GM18907 (cell line): ENCODE data around the gene SNX8.
A peak's percentile ranks its signal among the peaks of the same experiment; 100 is the strongest.
"Not testable (repeated sequence)": the region's sequence is repeated elsewhere in the genome, so short reads cannot be mapped to it uniquely, and the experiment has no call there.

Experiments used
- ATAC-seq: cut with Tn5 transposase; IDR thresholded peaks from one replicate; pipeline ENCODE4 v1.9.1; 2021; ENCODE audit warnings: mild to moderate bottlenecking, moderate library complexity; ENCODE audit not compliant: unreplicated experiment

SNX8 gene, protein sequence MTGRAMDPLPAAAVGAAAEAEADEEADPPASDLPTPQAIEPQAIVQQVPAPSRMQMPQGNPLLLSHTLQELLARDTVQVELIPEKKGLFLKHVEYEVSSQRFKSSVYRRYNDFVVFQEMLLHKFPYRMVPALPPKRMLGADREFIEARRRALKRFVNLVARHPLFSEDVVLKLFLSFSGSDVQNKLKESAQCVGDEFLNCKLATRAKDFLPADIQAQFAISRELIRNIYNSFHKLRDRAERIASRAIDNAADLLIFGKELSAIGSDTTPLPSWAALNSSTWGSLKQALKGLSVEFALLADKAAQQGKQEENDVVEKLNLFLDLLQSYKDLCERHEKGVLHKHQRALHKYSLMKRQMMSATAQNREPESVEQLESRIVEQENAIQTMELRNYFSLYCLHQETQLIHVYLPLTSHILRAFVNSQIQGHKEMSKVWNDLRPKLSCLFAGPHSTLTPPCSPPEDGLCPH

DNA sequence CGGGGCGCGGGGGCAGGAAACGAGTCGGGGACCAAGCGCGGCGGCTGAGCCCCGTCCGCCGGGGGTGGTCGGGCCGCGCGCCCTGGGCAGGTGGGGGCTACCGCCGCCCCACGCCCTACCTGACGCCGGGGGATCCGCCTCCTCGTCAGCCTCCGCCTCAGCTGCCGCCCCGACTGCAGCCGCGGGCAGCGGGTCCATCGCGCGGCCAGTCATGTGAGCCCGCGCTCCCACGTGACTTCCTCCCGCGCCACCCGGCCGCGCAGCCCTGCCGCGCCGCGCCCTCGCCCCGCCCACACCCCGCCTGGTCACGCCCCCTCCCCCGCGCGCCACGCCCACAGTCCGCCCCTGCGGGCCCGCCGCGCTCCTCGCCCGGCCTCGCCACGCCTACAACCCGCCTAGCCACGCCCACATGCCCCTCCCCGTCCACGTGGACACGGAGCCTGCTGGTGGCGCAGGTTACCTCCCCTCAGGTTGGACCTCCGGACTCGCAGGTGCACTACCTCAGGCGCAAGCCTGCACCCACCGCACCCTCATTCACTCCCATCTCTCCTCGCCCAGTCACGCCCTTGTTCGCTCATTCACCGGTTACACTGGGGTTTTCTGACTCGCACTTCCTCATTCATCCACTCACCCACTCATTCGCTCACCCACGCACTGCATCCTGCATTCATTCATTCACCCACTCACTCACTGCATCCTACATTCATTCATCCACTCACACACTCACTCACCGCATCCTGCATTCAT, at the start of gene SNX8:
SNX8 (minus strand) TSS at position 233 of the 747 bp plus-strand sequence; CDS start at position 213, 20 bp downstream.
- peak; percentile 75 for ATAC-seq

- ATAC-seq, result no peak
These were observed 48.3 kb upstream of the SNX8 start for GRCh38 chr7:2362385-2363088.

DNA sequence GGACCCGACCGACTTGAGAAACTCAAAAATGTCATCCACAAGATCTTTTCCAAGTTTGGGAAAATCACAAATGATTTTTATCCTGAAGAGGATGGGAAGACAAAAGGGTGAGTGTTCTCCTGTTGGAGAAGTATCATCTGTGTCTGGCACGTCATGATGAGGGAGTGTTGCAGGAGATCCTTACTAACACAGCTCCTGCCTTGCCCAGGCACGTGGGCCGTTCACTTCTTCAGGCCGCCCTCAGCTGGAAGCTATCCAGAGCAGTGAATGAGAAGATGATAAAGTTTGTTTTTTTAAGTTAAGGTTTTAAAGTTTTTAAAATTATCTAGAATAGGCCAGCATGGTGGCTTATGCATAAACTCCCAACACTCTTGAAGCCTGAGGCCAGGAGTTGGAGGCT, 46.6 kb upstream of the SNX8 start:
- ATAC-seq, result no peak

DNA sequence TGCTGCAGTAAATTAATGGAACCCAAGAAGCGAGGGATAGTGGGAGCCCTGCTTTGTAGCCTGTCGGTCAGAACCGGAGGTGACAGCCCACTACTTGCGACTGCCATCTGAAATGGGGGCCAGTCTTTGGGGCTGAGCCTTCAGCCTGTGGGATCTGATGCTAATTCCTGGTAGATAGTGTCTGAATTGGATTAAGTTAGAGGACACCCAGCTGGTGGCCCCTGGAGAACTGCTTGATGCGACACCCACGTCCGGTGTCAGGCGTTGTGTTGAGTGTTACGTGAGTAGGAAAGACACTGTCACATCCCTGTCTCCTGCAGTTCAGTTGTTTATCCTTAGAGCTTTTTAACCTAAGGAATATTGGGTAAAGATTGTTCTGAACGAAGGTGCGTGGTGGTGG, 45.4 kb upstream of the SNX8 start:
- ATAC-seq, result no peak

DNA sequence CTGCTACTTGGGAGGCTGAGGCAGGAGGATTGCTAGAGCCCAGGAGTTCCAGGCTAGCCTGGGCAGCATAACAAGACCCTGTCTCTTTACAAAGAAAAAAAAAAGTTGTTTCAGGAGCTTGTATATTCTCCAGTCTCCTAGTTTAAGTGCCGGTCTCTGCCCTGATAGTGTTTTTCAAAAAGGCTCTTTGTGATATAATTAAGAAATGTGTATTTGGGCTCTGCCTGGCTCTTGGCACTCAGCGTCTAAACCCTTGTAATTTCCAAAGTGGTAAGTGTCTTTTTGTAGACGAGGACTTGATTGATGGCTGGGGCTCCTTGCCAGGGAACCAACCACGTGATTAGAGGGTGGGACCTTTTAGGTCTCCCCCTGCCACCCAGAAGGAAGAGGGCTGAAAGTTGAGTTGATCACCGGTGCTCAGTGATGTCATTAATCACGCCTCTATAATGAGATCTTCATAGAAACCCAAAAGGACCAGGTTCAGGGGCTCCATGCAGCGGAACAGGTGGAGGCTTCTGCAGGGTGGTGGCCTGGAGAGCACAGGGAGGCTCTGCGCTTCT, 44.8 kb upstream of the SNX8 start:
- ATAC-seq, result no peak

- no peak for ATAC-seq
These were observed 43.3 kb upstream of the SNX8 start for GRCh38 chr7:2357571-2357970.

GRCh38 chr7:2357165-2357564, 42.9 kb upstream of the SNX8 start:
- no peak for ATAC-seq

DNA sequence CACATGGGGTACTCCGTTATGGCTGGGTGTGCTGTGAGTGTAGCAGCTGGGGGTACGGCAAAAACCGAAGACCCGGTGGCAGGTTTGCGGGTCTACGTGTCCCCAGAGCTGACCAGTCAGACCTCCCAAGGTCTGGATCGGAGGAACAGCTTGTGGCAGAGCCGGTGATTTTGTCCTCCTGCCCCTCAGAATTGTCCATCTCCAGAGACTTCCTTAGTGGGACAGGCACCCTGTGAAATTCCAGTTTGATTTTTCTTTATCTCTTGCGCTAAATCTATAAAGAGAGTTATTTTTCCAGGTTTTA, 41.4 kb upstream of the SNX8 start:
- ATAC-seq, result no peak

GRCh38 chr7:2354939-2355704, 40.9 kb upstream of the SNX8 start:
- ATAC-seq, result peak; percentile 24

DNA sequence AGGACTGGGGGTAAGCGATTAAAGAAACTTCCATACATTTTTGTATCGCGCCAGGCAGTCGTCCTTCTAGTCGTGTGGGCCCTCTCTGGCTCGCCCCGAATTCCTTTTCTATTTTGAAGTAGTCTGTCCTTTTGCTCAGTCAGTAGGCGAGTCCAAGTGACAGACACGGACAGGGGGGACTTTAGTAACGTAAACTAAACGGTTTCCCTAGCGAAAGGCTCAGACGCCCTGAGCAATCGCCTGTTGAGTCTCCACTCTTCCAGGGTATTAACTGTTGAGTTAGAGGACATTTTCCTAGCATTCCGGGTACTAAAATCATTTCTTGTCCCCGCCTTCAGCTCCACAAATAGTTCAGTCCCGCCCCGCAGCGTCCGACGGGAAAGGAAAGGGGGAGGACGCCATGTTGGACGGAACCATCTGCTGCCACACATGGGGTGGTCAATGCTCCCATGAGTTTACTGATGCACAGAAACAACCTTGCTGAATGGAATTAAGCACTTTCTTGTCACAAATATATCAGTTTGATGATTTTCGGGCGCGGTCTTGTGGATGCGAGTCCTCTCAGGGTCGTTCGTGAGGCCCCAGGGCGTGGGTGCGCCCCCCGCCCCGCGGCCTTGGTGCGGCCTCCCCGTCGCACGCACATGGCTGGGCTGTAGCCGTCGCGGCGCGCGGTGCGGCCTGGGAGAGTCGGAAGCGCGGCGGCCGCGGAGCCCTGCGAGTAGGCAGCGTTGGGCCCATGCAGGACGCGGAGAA, 40.1 kb upstream of the SNX8 start, which contains the start of gene EIF3B:
EIF3B (plus strand) TSS at position 642 of the 753 bp plus-strand sequence; CDS start at position 737, 95 bp downstream.
- peak; percentile 78 for ATAC-seq

GRCh38 chr7:2353936-2354185, 39.6 kb upstream of the SNX8 start:
- ATAC-seq, result peak; percentile 61

DNA sequence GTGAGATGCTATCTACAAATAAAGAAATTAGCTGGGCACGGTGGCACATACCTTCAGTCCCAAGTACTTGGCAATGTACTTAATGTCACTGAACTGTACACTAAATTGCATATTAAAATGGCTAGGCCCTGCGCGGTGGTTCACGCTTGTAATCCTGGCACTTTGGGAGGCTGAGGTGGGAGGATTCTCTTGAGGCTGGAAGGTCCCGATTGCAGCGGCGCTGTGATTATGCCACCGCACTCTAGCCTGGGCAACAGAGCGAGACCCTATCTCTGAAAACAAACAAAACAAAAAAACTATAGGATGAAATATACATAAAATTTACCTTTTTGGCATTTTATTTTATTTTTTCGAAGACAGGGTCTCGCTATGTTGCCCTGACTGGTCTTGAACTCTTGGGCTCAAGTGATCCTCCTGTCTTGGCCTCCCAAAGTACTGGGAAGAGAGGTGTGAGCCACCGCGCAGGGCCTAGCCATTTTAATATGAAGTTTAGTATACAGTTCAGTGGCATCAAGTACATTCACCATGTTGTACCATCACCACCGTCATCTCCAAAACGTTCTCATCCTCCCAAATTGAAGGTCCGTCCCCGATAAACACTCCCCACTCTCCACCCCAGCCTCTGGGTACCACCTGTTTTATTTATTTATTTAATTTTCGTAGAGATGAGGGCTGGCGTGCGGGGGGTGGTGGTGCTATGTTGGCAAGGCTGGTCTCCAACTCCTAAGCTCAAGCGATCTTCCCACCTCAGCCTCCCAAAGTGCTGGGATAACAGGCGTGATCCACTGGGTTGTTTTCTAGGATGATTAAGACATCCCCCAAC, 39.1 kb upstream of the SNX8 start:
- ATAC-seq, result no peak

GRCh38 chr7:2350861-2351260, 36.6 kb upstream of the SNX8 start:
- ATAC-seq, result no peak

- no peak for ATAC-seq
These were observed 35.8 kb upstream of the SNX8 start for GRCh38 chr7:2350055-2350454.

DNA sequence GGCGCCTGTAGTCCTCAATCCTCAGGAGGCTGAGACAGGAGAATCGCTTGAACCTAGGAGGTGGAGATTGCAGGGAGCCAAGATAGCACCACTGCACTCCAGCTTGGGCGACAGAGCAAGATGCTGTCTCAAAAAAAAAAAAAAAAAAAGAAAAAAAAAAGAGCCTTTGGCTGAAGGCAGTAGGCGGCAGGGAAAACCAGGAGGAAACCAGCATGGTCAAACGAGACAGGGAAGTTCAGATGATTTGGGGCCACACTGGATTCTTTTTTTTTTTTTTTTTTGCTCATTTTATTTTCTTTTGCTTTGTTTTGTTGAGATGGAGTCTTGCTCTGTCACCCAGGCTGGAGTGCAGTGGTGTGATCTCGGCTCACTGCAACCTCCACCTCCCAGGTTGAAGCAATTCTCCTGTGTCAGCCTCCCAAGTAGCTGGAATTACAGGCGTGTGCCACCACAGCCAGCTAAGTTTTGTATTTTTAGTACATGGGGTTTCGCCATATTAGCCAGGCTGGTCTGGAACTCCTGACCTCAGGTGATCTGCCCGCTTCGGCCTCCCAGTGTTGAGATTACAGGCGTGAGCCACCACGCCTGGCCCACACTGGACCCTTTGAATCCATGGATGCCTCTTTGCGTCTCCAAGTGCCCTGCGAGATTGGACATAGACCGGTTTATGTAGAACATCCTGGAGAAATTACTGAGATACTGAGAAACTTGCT, 33.3 kb upstream of the SNX8 start:
- ATAC-seq, result peak; percentile 8

GRCh38 chr7:2336626-2337299, 22.5 kb upstream of the SNX8 start:
- ATAC-seq, result no peak

DNA sequence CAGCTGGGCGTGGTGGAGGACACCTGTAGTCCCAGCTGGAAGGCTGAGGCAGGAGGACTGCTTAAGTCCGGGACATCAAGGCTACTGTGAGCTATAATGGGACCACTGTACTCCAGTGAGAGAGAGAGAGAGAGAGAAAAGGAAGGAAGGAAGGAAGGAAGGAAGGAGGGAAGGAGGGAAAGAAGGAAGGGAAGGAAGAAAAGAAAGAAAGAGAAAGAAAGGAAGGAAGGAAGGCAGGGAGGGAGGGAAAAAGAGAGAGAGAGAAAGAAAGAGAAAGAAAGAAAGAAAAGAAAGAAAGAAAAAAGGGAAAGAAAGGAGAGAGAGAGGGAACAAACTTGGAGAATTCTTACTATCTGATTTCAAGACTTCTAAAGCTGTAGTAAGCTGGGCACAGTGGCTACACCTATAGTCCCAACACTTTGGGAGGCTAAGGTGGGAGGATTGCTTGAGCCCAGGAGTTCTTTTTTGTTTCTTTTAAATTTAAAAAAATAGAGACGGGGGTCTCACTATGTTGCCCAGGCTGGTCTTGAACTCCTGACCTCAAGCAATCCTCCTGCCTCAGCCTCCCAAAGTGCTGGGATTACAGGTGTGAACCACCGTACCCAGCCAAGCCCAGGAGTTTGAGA, 18.5 kb upstream of the SNX8 start:
- not testable (repeated sequence) for ATAC-seq

DNA sequence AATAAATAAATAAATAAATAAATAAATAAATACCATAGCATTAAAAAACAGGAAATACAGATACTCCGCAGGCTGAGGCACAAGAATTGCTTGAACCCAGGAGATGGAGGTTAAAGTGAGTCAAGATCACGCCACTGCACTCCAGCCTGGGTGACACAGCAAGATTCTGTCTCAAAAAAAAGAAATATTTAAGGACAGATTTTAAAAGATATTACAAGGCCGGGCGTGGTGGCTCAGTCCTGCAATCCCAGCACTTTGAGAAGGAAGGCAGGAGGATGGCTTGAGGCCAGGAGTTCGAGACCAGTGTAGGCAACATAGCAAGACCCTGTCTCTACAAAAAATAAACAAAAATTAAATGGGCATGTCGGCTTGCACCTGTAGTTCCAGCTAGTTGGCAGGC, 17.5 kb upstream of the SNX8 start:
- no peak for ATAC-seq
